Colon (tissue), 2 donors: ENCODE results near the gene ARHGAP25.
"Not testable (repeated sequence)": the region's sequence is repeated elsewhere in the genome, so short reads cannot be mapped to it uniquely, and the experiment has no call there.

Experiments
- FAIRE-seq: peaks from 2 replicates; lab custom pipeline; 2012; peaks lifted over from hg19 to GRCh38; lab: Jason Lieb, UNC
- donor health status: control.
- donor health status: control.

The ARHGAP25 gene

DNA sequence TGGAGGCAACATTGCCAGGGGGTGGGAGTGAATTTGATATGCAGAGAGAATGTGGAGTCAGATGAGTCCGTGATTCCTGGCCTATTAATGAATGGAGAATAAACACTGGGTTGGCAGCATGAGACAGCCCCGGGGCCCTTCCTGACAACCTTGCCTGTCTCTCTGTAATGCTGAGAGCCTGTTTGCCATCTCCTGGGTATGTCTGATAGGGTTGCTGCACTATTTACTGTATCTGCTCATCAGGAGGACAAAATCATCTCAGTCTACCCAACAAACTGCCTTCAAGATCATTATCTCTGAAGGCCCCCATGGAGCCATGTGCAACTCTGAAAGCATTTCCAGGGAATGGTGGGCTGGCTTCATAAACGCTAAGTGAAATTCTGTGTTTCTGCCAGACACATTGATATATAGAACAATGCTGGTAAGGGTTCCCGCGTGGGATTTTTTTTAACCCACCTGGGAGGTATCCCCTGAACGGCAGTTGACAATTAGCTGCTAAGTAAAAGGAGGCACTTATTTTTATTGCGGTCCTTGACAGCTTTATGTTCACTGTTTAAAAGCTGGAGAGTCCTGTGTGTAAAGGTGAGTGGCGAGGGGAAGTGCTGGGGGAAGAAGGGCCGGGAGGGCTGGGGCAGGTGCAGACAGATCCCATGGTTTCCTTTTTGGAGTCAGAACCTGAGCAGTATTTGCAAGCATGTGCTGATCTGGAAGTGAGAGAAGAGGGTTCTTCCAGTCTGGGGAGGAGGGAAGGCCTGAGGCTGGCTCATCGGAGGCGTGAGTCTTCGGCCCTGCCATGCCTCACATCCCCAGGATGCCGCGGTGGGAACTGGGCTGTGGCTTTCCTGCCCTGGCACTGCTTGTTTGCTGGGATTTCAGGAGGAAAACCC, 64.8 kb downstream of the ARHGAP25 start:
- no peak for FAIRE-seq

DNA sequence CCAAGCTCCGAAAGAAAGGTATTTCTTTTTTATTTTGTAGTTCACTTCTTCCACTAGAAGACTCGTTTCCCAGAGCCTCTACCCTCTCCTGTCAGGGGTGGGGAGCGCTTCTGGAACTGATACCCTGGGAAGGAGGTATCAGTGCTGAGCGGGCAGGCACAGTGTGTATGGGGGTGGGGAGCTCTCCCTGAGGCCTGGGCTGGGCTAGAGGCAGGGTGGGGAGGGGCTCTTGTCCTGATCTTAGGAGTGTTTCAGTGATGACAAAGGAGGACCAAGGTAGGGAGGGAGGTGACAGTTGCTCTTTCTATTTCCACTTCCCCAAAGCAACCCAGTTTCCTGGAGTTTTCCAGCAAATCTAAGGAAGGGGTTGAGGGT, 65.4 kb downstream of the ARHGAP25 start:
- no peak for FAIRE-seq

DNA sequence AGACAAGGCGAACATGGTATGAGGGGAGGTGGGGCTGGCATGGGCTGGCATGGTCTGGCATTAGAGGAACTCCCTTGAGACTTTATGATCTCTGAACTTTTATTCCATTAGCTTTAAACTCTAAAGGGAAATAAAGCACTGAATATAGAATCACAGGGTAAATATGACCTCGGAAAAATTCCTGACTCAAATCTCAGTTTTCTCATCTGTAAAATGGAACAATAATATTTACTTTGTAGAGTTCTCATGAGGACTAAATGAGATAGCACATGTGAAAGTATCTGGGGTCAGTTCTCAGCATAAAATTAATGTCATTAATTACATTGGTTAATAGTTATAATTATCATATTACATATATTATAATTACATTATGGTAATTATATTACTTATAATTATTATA, 65.9 kb downstream of the ARHGAP25 start:
- FAIRE-seq, result no peak

DNA sequence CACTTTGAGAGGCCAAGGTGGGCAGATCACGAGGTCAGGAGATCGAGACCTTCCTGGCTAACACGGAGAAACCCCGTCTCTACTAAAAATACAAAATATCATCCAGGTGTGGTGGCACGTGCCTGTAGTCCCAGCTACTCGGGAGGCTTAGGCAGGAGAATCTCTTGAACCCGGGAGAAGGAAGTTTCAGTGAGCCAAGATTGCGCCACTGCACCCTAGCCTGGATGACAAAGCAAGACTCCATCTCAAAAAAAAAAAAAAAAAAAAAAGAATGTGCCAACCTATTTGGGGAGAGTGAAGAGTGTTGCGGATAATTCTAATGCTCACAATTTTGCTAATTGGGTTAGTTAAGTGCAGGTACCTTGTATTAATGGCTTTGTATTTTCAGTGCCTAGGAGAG, 67.5 kb downstream of the ARHGAP25 start:
- FAIRE-seq, result not testable (repeated sequence)

DNA sequence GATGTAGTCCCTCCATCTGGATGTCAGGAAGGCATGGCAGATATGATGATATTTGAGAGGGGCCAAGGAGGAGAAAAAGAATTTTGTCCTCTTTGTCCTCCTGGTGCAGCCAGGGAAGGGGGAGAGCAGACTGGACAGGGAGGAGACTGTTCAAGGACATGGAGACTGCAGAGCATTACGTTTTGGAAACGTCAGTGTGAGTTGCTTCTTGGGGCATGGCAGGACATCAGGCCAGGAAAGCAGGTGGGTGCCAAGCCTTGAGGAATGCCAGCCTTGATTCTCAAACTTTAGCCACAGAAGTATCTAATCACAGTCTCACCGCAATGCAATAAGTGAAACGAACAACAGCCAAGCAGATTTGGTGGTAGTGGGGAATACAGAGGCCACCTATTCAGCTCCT, 70.4 kb downstream of the ARHGAP25 start:
- no peak for FAIRE-seq

DNA sequence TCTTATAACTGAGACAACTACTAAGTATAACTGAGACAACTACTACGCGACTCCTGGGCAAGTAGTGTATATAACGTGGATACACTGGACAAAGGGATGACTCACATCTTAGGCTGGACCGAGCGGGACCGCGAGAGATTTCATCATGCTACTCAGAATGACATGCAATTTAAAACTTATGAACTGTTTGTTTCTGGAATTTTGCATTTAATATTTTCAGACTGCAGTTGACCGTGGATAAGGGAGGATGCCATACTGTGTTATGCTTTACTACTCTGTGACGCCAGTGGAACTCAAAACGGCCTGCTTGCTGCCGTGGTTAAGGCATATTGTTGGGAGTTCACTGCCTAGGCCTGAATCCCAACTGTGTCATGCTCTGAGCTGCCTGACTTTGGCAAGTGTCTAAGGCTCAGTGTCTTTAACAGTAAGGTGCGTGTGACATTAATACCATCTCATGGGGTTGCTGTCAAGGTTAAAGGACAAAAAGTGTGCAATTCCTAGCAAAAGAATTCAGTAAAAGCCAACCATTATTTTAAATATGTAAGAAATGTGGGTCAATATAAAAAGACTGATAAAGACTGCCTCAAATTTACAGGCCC, 72.0 kb downstream of the ARHGAP25 start:
- no peak for FAIRE-seq

DNA sequence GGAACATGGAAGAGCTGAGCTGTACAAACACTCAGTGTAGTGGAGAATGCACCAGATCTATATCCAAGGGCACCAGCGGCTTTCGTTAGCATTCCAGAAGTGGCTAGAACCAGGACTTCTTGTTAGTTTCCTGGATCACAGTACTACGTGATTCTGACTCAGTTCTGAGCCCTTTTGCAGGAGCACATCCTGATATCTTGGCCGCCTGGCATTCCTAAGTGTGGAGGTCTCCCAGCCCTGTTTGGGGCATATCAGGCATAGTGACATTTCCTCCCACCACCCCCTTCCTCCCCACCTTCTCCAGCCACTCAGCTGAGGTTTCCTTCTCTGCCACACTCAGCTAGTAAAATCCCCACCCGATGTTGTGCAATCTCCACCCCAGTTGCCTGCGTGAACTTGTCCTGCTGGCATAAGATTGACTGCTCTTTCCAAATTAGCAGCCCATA, 73.2 kb downstream of the ARHGAP25 start:
- FAIRE-seq, result no peak

DNA sequence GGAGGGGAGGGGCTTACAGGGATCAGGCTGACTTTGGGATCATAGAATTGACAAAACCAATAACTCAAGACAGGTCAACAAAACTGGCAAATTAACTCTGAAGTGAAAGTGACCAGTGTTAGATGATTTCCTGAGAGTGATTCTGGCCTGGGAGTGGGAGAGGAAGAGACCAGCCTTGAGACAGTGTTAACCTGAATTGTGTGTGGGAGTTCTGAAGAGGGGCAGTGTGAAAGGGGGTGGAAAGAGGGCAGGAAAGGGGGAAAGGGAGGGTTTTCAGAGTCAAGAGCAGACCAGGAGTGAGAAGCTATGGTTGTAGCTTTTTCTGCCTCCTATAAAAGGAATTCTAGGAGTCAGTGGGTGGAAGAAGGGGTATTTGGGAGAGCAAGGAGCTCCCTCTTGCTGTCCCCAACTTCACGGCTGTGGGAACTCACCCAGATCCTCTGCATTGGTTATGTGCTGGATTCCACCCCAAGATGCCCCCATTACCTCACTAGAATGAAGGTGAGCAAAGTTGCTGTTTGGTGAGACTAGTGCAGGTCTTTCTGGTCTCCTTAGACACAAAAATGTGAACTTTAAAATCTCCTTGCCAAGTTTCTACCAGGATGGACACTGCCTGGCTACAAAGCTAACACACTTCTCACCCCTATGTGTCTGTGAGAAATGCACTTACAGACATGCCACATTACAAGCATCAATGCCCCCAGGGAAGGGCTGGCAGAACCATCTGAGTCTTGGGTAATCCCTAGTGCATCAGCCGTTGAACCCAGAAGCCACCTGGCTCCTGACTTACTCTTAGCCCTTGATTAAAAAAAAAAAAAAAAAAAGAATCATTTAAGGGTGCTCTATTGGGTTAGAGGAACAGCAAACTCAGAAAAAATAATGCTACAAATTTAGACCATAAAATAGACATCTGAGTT, 75.0 kb downstream of the ARHGAP25 start:
- no peak for FAIRE-seq

DNA sequence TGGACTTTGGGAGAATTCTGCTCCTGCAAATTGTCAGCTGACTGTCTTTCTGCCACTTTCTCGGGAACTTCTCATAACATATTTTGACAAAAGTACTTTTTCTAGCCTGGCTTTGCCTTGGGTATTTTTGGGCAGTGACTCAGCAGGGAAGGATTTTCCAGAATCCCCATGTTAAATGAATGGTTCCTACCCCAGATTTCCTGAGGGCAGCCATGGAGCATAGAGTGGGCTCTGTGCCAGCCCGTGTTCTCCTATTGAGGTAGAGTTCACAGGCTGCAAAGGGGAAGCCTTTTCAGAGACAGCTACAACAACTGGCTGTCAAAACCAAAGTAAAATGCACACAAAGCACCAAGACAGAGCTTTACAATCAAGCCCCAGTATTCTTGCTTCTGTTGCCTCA, 76.8 kb downstream of the ARHGAP25 start:
- FAIRE-seq, result no peak

DNA sequence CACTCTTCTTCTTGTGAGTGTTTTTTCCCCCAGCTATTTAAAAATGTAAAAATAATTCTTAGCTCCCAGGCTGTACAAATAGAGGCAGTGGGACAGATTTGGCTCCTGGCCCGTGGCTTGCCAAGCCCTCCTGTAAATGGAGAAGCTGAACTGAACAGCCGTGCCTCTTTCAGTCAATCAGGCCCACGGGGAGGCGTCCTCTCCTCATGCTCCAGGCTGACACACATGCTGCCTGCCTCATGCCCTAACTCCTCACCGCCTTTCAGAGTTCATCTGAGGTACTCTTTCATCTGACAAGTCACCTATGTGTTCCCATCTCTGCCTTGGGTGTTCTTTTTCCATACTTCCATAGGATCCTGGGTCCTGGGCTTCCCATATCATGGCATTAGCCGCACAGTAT, 77.6 kb downstream of the ARHGAP25 start:
- FAIRE-seq, result no peak

DNA sequence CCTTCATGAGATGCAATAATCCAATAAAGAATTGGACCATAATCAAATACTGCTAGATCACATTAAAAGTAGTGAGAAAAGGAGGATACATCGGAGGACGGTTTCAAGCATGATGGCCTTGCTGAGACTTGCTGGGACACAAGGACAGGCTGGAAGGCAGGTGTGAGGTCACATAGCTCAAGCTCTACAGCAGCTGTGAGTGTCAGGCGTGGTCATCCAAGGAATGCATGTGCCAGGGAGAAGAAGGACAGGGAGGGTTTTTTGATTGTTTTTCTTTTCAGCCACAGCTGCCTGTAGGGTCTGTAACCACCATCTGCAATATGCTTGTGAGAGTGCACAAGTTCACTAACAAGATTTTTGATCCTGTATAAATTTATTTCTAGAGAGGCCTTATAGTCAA, 79.0 kb downstream of the ARHGAP25 start:
- no peak for FAIRE-seq

DNA sequence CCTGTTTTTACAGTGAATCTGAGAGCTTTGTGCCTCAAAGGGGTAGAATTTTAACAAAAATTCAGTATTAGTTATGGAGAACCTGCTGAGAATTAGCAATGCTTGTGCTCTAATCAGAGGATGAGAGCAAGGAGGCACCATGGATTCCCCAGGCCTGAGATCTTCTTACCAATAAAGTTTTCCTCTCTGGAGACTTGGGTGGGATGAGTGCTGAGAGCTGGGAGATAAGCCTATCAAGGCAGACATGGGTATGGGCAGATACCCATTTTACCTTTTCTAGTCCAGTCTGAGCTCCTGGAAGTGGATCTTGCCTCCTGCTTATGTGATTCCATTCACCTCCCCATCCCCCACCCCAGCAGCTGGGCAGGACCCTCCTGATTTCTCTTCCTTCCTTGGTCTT, 82.7 kb downstream of the ARHGAP25 start:
- no peak for FAIRE-seq

DNA sequence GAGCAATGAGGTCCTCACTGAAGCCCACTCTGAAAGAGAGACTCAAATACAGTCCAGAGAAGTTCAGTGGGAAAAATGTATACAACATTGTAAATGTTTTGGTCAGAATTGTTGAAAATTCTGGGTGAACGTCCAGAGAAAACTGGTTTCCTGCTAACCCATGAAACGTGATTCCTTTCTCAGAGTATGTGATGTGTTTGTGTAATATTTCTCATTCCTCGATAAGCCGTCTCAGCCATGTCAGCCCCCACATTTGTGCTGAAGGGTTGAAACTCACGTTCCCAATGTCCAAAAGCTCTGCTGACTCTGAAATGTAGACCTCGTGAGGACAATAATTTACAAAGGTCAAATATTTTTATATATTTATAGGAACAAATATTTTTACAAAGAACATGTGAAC, 84.9 kb downstream of the ARHGAP25 start:
- no peak for FAIRE-seq

DNA sequence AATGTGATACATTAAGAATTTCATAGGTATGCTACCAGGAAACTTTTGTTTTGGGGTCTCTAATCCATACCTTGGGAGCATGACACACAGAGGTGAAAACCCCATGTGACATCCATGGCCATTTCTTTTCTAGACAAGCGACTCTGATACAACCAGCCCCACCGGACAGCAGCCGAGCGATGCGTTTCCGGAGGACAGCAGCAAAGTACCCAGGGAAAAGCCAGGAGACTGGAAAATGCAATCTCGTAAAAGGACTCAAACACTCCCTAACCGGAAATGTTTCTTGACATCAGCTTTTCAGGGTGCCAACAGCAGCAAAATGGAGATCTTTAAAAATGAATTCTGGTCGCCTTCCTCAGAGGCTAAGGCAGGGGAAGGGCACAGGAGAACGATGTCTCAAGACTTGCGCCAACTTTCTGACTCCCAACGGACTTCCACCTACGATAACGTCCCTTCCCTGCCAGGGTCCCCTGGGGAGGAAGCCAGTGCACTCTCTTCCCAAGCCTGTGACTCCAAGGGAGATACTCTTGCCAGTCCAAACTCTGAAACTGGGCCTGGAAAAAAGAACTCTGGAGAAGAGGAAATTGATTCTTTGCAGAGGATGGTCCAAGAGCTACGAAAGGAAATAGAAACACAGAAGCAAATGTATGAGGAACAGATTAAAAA, 87.7 kb downstream of the ARHGAP25 start:
- no peak for FAIRE-seq

DNA sequence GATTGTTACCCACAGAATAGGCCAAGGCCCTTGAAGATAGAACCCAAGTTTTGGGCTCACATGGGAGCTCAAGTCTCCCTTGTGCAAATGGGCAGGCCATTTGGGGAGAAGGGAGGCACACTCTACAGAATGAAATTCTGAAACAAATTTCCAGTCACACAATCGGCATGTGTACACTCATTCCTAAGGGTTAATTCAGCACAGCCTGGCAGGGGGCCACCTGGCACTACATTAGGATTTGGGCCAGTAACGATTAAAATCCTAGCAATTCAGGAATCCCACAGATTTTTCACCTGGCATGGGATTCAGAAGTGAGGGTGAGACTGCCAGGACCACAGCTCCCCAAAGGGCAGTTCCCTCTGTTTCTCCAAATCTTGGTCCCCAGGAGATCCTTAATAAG, 90.2 kb downstream of the ARHGAP25 start:
- no peak for FAIRE-seq

DNA sequence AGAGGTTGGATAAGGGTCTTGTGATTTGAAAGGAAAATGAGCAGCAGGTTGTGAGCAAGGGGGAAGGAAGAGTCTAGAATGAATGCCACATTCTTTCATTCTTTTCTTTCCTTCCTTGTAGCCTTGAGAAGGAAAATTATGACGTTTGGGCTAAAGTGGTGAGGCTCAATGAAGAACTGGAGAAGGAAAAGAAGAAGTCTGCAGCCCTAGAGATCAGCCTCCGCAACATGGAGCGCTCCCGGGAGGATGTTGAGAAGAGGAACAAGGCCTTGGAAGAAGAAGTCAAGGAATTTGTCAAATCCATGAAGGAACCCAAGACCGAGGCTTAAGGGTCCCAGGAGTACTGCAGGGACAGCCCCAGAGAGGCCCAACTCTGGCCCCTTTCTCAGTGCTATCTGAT, 91.3 kb downstream of the ARHGAP25 start:
- no peak for FAIRE-seq

DNA sequence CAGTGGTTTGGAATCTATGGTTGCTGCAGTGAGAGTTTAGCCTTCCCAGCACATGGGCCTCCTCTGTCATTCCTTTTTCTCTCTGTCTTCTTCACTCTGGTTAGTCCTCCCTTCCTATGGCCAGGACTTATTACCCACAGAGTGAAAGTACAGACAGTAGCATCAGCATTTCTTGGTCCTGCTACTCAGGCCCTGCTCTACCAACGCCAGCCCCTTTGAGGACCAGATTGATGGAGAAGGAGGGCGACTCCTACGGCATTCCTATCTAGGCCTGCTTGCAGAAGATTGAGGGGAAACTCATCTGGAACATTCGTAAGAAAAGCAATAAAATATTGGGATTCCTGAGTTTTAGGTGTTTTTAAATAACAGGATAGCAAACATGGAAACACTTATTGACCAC, 93.1 kb downstream of the ARHGAP25 start:
- FAIRE-seq, result no peak

DNA sequence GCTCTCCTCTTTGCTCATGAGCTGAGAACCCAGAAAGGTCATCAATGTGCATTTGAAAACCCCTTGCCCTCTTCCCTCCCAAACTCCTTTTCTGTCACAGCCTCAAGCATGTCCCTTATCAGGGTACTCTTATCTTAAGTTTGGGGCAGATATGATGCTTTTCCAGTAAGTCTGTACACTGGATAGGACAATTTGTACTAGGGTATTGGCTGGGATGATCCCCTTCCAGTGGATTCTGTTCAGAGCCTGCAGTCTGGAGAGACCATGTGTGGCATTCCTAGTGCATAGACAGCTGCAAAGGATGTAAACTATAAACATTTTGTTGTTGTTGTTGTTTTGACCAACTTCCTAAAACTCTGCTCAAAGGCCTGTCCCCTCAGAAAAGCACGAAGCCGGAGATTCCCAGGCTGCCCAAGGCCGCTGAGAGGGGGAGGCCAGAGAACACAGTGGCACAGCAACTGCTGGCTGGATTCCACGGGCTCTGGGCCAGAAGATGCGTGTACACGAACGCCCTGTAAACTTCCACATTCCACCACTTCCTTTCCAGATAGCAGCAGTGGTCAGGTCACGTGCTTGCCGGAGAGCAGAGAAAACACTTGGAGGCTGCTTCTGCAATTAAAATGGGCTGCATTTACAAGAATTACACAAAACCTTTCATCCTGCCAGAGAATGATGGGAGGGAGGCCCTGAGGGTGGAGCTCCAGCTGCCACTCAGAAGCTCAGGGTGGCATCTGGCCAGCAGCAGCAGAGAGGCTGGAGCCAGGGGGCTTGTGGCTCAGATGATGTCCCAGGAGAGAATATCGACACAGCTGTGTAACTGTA, 94.5 kb downstream of the ARHGAP25 start:
- no peak for FAIRE-seq

DNA sequence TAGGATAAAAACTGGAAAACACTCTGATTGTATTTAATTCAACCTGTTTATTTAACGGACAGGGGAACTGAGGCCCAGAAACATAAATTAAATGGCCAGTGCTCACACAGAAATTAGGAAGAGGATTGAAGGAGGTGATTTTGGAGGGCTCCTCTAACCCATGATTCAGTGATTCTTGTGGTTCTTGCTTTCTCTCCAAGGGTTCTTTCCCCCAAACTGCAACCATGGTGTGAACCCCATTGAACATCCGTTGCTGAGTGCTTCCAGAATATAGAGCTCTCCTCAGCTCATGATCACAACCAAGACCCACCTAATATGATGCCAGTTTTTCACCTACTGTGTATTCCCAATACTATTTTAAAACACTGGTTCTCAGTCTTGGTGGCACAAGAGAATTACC, 95.1 kb downstream of the ARHGAP25 start:
- FAIRE-seq, result no peak

DNA sequence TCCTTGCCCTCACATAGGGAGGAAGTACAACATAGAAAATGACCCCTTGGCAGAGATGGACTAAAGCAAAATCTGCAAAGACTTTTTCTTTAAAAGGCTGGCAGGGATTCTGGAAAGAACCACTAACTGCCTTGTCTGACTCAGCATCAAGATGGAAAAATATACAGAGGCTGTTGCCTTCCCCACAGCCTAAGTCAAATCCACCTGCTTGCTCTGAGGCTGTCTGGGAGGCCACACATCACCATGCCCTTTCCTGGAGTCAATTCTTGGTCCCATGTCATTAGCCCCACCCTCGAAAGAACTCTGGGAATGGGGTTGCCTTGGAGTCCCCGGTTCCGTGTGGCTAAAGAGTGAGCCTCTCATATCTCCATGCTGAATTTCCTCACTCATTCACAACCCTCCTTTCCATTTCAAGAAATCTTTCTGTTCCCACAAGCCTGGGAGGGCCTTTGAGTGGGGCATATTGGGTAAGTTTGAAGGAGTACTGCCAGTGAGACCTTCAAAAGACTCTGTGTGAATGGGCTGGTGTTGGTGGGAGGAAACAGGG, 97.1 kb downstream of the ARHGAP25 start:
- FAIRE-seq, result no peak

DNA sequence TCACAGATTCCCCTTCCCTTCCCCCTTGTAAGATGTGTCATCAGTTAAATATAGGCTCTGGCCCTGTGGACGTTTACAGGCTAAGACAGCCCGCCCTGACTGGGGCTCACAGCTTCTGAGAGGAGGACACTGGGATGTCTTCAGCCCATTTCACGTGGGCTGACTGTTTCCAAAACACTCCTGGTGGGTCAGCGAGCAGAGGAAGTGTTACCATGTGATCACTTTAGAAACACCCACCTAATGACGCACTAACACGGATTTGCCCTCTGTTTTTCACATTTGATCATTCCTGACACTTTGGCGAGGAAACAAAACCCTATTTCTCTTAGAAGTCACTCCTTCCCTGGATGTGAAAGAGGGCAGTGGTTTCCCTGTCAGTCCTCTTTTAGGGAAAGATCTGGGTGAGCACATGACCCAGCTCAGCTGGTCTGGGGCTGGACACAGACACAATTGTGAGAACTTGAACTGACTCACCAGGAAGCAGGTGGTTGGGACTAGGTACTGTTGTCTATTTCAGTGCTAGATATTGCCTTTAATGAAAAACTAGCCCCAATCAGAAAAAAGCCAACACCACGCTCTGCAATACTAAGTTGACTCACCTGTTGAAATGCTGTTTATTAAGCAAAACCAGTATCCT, 97.7 kb downstream of the ARHGAP25 start:
- FAIRE-seq, result no peak
